Activated T-helper 1 cell treated with Interleukin-2 at 50 U/mL for 16 hours (primary cell): ENCODE data around the gene ZBTB44.
A peak's percentile ranks its signal among the peaks of the same experiment; 100 is the strongest.

Experiments
- DNase-seq: peaks from one replicate; pipeline ENCODE4 v3.0.0-alpha.2; 2020; ENCODE audit warnings: low read depth

ZBTB44 gene

DNA sequence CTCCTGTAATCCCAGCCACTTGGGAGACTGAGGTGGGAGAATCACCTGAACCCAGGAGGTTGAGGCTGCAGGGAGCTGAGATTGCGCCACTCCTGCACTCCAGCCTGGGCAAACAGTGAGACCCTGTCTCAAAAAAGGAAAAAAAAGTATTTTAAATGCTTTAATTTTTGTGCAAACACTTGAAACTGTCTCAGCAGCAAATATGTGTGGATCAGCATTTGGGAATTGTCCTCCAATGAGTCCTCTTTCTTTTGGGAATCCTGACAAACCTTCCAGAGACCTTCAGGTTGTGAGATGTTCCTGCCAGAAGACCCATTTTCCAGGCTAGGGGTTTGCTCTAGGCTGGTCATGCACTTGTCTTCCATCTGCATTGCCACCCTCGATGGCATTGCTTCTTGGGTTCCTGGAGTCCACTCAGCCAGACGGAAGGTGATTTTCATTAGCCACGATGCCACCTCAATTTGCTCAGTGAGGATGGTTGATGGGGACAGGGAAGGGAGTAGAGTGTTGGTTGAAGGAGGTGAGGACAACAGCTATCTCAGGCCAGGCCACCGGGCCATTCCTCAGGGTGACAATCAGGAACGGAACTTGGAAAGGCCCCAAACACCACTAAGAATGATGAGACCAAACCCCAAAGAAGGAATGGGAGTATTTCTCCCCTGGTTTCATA, 99.7 kb downstream of the ZBTB44 start:
- DNase-seq, result no peak

DNA sequence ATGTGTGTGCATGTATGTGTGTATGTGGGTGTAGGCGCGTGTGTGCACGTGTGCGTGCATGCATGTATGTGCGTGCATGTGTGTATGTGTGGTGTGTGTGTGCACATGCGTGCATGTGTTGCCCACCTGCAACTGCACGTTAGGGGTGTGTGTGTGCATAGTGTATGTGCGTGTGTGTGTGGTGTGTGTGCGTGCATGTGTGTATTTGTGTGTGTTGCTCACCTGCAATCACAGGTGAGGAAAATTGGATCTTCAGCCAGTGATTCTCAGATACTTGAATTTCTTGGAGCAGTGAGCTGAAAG, 100.8 kb downstream of the ZBTB44 start:
- DNase-seq, result no peak

- DNase-seq, result peak; percentile 56
These were observed 101.4 kb downstream of the ZBTB44 start for GRCh38 chr11:130213143-130213978.

DNA sequence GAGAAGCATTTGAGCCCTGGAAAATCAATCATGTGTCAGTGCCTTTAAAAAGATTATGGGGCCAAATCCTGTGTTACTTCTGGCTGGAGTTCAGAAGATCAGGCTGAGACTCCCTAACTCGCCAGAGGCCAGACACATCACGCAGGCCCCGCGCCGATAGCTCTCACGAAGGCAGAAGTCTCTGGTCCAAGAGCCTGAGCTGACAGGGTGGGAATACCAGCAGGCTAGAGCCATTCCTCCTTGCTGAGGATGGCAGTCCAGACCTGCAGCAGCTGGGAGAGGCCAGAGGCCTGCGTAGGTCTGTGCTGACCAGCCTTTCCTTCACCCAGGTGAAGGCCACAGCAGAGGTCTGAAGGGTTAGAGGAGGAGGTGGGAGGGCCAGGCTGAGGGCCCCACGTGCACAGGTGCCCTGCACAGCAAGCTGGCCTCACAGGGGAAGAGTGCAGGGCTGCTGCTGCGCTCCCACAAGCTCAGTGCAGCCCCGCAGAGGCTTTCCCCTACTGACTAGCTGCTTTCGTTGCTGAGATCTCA, 102.2 kb downstream of the ZBTB44 start:
- DNase-seq, result no peak

- DNase-seq, result no peak
These were observed 102.8 kb downstream of the ZBTB44 start for GRCh38 chr11:130211781-130212401.

GRCh38 chr11:130211144-130211543, 103.6 kb downstream of the ZBTB44 start:
- DNase-seq, result no peak

GRCh38 chr11:130209954-130210854, 104.5 kb downstream of the ZBTB44 start:
- no peak for DNase-seq

DNA sequence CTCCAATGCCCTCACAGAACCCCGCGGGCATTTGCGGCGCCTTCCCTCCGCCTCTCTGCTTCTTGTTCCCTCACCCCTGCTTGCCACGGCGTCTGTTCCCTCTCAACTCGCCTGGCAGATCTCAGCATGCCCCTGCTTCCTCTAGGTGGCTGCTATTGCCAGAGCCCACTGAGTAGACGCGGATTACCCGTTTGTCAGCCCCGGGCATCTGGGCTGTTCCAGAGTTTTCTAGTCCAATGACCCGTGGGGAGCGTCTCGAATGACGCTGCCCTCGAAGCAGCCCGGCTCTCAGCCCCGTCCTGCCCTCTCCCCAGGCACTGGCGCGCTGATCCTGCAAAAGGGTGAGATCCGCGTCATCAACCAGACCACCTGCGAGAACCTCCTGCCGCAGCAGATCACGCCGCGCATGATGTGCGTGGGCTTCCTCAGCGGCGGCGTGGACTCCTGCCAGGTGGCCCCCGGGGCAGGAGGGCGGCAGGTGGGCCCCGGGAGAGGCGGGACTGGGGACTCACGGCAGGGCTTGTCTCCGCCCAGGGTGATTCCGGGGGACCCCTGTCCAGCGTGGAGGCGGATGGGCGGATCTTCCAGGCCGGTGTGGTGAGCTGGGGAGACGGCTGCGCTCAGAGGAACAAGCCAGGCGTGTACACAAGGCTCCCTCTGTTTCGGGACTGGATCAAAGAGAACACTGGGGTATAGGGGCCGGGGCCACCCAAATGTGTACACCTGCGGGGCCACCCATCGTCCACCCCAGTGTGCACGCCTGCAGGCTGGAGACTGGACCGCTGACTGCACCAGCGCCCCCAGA, 105.4 kb downstream of the ZBTB44 start:
- no peak for DNase-seq

- DNase-seq, result no peak
These were observed 106.2 kb downstream of the ZBTB44 start for GRCh38 chr11:130208241-130209127.

GRCh38 chr11:130206141-130206540, 108.6 kb downstream of the ZBTB44 start:
- DNase-seq, result no peak

DNA sequence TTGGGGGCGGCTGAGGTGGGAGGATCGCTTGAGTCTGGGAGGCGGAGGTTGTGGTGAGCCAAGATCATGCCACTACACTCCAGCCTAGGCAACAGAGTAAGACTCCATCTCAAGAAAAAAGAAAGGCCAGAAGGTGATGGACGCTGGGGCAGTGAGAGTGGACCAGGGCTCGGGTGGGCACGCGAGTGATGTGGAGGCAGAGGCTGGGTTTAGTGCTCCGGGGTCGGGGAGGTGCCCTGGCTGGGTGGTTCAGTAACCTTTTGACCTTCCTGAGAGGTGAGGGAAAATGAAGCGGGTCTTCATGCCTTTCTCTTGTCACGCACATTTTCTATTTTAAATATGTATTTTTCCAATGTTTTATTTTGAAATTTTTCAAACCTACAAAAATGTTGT, 110.0 kb downstream of the ZBTB44 start:
- DNase-seq, result no peak

DNA sequence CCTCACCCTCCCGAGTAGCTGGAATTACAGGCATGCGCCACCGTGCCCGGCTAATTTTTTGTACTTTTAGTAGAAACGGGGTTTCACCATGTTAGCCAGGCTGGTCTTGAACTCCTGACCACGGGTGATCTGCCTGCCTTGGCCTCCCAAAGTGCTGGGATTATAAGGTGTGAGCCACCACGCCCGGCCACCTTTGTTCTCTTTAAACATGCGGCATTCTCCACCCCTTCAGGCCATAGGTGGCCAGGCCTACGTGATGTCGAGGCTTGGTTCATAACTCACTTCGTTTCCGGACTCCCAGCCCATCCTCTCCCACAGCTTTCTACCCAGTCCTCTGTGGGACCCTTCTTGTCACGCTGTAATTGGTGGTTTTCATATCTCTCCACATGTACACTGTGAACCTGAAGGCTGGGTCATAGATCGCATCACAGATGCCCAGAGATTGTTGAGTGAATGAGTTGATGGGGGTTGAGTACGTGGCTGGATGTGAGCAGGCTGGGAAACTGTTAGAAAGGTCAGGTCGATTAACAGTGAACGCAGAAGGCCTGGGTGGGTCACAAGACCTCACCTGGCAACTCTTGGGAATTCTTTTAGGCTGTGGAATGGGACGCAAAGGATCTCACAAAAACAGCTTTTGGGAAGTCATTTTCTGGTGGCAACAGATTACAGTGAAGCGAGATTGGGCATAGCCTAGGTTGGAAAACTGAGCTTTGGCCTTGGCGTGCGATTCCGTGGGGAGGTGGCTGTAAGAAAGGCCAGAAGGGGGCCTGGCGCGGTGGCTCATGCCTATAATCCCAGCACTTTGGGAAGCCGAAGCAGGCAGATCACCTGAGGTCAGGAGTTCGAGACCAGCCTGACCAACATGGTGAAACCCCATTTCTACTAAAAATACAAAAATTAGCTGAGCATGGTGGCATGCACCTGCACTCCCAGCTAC, 110.7 kb downstream of the ZBTB44 start:
- DNase-seq, result no peak

GRCh38 chr11:130202818-130203689, 111.7 kb downstream of the ZBTB44 start:
- DNase-seq, result no peak

DNA sequence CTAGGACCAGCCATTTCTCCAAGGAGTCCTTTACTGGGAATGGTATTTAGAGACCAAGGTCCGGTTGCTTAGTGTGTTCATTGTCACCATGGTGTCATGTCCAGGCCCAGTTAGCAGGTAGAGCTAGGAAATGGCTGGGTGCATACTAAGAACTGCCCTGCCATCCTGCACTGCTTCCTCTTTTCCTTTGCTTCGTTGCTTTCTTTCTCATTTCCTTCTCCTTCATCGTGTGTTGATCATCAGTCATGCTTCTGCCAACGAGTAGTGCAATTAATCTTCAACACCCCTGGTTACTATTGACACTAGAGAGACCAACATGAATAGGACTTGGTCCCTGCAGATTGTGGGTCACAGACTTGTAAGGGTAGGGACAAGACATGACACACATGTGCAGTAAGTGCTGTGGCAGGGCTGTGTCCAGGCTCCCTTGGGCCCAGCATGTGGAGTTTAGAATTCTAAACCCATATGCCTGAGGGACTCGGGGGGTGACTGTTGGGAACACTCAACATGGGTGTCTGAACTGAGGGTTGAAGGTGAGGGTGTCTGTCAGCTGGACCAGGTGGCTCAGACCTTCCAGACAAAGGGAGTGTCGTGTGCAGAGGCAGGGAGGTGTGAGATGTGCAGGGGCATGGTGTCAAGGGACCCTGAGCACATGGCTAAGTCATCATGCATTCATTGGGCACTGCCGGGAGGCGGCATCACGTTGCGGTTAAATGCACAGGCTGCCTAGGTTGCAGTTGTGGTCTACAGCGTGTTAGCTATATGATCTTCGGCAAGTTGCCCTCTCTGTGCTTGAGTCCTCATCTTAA, 112.5 kb downstream of the ZBTB44 start:
- DNase-seq, result no peak

- no peak for DNase-seq
These were observed 113.7 kb downstream of the ZBTB44 start for GRCh38 chr11:130201026-130201425.

GRCh38 chr11:130199792-130200191, 114.9 kb downstream of the ZBTB44 start:
- DNase-seq, result no peak

- DNase-seq, result no peak
These were observed 115.8 kb downstream of the ZBTB44 start for GRCh38 chr11:130198964-130199363.
